HG03097 (cell line): ENCODE measurements around the gene CASTOR2.
"Not testable (repeated sequence)": the region's sequence is repeated elsewhere in the genome, so short reads cannot be mapped to it uniquely, and the experiment has no call there.

Experiments used
- ATAC-seq: cut with Tn5 transposase; IDR thresholded peaks from one replicate; pipeline ENCODE4 v1.9.1; 2021; ENCODE audit not compliant: unreplicated experiment, low FRiP score

The CASTOR2 gene

DNA sequence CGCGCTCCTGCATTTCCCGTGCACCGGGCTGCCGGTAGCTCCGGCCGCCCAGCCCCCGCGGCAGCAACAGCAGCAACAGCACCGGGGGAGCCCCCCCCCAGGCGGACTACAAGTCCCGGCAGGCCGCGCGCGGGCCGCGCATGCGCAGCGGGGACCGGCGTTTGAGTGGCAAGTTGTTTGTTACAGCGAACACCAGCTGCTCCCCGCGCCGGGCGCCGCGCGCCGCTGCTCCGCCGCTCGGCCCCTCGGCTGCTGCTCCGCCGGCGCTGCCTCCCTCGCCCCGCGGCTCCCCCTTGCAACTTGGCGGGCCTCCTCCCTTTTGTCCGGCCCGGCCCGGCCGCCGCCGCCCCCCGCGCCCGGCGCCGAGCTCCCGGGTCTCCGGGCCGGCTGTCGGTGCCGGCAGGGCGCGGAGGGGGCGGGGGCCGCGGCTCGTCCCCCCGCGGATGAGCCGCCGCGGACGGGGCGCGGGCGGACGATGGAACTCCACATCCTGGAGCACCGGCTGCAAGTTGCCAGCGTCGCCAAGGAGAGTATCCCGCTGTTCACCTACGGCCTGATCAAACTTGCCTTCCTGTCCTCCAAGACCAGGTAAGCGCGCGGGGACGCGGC, at the start of gene CASTOR2:
Gene CASTOR2 (plus strand): TSS at position 195 of the 609 bp plus-strand sequence. CDS start 281 bp downstream, at position 476.
- peak; percentile 89 for ATAC-seq

DNA sequence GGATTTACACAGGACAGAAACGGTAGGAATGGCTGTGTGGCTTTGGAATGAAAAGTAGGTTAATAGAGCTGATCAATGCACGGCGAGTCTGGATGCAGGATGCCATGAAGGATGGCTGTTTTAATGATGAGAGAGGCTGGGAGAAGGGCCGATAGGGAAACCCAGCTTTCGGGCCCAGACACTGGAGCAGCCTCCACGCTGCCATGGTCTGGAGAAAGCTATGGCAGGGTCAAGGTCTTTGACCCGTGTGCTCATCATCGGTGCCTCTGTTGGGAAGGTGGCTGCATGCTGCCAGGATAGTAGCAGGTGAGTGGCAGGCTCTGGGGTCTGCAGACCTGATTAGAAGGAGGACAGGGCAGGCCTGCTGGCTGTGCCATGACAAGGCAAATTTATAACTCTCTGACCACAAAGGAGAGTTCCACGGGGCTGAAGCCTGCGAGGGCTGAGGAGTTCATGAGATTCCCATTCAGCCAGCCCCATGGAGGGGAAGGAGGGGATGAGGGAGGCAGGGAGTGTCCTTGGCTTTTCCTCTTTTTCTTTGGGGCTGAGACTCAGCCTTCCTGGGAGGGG, 42.1 kb upstream of the CASTOR2 start:
- ATAC-seq, result not testable (repeated sequence)

DNA sequence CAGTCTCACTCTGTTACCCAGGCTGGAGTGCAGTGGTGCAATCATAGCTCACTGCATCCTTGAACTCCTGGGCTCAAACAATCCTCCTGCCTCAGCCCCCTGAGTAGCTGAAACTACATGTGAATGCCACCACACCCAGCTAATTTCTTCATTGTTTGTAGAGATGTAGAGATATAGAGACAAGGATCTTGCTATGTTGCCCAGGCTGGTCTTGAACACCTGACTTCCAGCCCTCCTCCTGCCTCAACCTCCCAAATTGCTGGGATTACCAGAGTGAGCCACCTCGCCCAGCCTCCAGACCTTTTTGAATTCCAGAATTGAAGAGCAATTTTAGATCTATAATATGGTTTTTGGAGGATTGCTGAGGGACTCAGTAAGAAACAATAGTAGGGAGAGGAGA, 40.9 kb upstream of the CASTOR2 start:
- ATAC-seq, result not testable (repeated sequence)

DNA sequence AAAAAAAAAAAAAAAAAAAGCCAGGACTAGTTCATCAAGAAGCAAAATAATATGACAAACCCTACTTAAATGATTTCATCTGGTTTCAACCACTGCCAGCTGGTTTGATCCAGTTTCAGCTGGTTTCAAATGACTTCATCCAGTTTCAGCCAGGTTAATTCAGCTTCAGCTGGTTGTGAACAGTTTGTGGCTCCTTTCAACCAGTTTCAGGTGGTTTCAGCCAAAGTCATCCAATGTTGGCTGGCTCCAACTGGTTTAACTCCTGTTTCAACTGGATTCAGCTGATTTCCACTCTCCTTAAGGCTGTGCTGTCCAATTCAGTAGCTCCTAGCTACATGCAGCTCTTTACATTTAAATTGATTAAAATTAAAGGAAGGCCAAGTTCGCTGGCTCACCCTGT, 37.5 kb upstream of the CASTOR2 start:
- ATAC-seq, result not testable (repeated sequence)

DNA sequence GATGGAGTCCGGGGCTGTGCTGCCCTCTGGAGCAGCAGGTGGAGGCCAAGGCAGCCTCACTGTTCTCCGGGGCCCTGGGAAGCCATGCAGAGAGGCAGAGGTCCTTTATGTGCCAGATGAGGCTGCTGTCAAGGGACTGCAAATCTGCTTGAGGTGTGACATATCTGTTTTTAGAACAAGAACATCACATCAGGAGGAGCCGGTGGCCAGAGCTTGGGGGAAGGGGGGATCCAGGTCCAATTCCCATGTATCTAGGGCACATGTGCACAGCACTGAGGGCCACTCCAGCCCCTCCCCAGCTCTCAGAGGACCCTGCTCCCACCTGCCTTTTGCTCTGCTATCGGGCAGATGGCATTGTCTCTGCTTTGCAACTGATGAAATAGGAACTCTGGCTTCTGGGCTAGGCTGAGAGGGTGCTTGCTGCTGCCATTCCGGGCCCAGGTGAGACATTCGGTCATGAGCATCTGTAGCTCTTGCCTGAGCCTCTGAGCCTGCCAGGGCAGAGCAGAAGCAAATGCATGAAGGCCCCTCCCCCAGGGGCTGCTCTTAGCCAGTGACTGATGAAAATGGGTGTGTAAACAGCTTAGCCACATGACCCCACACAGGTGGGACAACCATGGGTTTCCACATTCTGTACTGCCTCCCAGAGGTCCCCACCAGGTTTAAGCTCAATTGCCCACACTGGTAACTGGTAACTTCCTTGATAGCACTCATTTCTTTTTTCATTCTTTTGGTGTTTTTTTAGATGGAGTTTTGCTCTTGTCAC, 32.8 kb upstream of the CASTOR2 start:
- ATAC-seq, result not testable (repeated sequence)

DNA sequence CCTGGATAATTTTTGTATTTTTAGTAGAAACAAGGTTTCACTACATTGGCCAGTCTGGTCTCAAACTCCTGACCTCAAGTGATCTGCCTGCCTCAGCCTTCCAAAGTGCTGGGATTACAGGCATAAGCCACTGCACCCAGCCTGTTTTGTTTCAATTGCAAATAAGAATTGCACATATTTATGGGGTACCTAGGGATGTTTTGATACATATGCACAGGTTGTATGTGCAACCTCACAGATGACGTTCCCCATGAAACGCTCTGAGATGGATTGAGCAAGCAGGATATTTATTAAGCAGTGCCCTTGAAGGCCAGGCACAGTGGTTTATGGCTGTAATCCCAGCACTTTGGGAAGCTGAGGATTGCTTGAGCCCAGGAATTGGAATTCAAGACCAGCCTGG, 25.1 kb upstream of the CASTOR2 start:
- ATAC-seq, result not testable (repeated sequence)

DNA sequence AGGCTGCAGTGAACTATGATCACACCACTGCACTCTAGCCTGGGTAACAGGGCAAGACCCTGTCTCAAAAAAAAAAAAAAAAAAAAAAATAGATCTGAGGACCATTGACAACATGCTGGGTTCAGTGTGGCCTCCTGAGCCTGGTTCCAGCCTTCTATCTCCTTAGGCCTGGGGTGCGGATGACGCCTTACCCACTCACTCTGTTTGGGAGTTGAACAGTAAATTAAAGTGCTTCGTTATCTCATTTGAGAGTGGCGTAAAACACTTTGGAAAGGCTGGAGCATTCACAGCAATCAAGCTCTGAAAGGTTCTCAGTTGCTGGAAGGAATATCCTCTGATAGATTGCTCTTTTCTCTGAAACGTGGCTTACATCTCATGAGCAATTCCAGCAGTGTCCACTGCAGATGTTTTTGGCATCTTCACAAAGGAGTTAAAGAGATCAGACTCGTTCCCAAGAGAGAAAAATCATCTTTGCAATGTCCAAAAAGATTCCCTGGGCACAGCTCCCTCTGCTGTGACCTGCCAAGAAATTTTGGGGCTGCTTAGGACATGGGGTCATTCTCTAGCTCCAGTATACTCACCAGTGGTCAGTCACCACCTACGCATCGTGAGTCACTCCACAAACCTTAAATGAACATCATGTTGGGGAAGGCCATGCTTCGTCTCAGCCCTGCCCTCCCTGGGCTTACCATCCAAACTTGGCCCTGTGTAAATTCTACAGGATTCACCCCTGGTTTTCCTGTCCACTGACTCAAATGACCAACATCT, 23.0 kb upstream of the CASTOR2 start:
- not testable (repeated sequence) for ATAC-seq

DNA sequence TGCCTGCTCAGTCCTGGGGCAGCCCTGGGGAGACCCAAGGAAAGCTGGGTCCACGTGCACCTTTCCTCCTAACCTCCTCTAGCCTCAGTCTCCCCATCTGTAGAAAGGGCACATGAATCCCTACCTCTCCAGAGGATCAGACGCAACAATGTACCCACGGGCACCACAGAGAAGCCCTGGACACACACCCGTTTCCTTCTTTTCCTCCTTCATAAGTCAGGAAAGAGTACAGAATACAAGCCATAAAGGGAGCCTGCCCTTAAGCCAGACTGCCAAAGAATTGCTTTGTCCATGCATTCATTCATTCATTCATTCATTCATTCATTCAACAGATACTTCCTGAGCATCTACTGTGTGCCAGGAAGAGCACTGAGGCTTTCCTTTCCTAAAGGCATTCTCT, 20.6 kb upstream of the CASTOR2 start:
- not testable (repeated sequence) for ATAC-seq

DNA sequence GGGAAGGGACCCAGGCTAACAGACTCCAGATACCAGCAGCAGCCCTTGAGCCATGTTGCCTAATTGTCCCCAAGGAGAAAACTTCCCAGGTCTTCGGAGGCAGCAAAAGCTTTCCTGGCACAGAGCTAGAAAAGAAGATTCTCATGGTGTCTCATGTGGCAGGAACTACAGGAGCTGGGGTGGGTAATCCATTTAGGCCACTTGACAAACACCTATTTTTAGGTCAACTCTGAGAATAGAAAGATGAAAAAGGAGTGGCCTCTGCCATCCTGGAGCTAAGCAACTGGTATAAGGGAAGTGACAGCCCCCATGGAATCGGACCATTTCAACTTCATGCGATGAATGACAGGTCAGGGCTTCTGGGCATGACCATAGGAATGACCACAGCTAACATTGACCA, 16.8 kb upstream of the CASTOR2 start:
- not testable (repeated sequence) for ATAC-seq

DNA sequence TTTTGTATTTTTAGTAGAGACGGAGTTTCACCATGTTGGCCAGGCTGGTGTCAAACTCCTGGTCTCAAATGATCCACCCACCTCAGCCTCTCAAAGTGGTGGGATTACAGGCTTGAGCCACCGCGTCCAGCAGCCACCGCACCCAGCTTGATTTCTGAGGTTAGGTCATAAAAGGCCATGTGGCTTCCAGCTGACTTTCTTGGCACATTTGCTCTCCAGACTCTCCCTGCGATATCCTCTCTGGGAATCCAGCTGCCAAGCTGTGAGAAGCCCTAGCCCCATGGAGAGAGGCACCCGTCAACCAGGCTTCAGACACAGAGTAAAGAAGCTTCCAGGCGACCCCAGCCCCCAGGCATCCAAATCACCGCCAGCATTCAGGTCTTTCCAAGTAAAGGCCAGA, 10.7 kb upstream of the CASTOR2 start:
- not testable (repeated sequence) for ATAC-seq

DNA sequence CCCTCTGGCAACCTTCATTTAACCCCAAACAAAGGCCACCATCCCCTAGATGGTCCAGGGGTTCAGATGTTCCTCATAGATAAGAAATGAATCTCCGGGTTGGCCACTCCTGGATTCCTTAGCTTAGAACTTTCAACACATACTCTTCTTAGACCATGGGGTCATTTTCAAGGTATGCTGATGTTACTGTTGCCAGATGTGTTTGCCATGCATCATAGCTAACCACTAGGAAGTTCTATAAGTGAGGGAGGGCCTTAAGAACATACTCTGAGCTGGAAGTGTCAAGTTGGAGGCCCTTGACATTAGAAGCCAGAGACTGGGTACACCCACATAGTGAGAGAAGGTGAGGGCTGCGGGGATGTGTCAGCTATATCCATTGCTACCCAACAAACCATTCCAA, 6.2 kb upstream of the CASTOR2 start:
- ATAC-seq, result not testable (repeated sequence)

DNA sequence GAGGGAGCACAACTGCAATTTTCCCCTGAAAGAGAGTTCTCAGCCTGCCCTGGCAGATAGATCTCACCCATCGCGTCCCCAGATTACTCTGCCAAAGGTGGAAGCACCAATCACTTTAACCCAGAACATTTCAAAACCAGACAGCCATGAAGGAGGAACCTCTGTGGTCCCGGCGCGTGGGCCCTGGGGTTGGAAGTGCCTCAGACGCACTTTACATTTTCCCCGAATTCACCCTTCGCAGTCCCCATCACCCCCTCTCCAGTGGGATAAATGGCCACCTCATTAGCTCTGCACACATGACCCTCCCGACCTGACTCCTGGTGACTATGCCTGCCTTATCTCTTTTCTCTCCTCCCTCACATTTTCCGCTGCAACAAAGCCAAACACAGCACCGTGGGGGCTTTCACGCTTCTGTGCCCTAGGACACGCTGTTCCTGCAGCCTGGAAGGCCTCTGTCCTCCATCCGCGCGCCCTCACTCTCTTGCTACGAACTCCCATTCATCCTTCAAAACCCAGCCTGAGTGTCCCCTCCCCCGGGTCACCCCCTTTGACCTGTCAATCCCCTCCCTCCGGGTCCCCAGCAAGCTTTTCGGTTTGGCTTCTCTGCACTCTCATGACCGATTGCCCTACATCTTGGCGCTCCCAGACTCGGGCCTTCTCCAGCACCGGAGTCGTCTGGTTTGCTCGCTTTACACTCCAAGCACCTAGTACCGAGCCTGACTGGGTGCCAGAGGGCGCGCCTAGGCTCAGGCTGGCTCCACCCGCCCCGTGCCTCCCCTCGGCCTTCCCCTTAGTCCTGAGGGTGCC, 598 bp upstream of the CASTOR2 start:
- ATAC-seq, result not testable (repeated sequence)

DNA sequence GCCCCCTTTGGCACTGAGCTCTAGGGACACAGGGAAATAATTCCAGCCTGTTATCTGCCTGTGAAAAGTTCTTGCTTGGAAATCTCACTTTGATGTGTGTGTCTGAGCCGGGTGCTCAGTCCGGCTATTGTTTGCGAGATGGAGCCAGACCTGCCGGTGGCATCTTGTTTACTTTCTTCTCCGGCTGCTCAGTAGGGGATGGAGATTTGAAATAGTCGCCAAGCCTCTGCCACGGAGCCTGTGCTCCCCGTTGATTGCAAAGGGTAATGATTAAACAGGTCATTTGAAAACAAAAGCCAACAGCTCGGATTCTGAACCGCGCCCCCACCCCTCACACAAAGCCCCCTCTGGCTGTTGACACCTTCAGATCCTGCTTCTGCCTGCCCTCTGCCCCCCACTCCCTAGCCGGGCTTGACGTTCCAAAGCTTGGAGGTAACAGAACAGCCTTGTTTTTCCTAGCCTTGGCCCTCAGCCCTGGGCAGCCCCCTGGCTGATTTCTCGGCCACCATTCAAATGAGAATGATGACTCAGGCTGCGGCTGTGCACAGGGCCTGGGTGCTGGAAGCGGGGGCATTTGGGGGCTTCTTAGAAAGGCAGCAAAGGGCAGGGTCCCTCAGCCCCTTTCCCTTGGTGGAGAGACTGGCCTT, 1.8 kb downstream of the CASTOR2 start:
- ATAC-seq, result not testable (repeated sequence)

DNA sequence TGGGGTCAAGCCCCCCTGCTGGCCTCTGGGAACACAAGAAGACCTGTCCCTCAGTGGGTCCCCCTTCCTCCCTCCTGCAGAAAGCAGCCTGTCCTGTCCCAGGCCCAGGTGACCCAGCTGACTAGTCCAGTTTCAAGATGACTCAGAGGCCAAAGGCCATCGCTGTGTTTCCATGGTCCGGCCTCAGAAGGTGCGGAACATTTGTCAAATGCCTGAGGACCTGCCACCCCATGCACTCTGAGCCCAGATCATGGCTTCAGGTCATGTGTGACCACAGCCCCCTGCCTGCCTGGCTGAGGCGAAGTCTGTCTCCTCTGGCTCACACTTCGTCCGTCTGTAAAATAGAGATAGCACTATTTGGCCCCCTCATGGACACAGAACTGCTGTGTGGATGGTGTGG, 2.4 kb downstream of the CASTOR2 start:
- not testable (repeated sequence) for ATAC-seq

DNA sequence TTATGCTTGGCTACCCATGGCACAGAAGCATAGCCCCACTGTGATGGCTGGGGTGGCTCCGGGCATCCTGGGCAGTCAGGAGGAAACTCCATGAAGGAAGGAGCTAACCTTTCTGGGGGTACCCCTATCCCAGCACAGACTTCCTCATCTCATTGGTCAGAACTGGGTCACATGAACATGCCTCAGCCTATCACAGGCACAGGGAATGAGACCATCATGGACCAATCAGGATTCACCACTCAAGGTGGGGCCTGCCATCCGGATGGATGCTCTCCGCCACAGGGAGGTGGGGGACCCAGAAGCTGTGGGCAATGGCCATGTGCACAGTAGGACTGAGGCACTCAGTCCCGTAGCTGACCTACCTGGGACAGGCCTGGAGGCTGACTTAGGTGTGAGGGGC, 6.9 kb downstream of the CASTOR2 start:
- ATAC-seq, result not testable (repeated sequence)

DNA sequence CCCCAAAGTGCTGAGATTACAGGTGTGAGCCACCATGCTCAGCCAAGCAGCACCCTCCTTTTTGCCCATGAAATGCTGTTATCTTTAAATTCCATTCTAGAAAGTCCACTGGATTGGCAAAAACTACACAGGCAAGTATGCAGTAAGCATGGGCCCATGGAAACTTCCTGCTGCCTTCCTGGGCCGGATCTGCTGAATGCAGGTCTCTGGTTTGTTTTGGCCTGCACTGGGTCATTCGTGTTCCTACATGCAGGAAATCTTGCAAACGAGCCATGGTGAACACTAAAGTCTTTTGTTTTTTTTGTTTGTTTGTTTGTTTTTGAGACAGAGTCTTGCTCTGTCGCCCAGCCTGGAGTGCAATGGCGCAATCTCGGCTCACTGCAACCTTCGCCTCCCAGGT, 7.9 kb downstream of the CASTOR2 start:
- not testable (repeated sequence) for ATAC-seq

DNA sequence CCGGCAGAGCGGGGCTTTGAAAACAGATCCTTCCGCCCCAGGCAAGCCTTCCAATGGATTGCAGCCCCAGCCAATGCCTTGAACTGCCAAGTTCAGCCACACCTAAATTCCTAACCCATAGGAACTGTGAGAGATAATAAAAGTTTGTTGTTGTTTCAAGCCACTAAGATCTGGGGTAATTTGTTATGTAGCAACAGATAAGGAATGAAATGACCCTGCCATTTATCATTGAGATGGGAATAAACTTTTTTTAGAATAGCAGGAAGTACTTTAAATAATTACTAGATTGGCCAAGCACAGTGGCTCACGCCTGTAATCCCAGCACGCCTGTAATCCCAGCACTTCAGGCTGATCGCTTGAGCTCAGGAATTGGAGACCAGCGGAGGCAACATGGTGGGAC, 11.5 kb downstream of the CASTOR2 start:
- ATAC-seq, result not testable (repeated sequence)

DNA sequence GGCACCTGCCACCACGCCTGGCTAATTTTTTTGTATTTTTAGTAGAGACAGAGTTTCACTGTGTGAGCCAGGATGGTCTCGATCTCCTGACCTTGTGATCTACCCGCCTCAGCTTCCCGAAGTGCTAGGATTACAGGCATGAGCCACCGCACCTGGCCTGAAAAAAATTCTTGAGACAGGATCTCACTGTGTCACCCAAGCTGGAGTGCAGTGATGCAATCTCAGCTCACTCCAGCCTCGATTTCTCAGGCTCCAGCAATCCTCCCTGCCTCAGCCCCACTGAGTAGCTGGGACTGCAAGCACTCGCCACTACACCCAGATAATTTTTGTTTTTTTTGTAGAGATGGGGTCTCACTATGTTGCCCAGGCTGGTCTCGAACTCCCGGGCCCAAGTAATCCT, 13.0 kb downstream of the CASTOR2 start:
- not testable (repeated sequence) for ATAC-seq

DNA sequence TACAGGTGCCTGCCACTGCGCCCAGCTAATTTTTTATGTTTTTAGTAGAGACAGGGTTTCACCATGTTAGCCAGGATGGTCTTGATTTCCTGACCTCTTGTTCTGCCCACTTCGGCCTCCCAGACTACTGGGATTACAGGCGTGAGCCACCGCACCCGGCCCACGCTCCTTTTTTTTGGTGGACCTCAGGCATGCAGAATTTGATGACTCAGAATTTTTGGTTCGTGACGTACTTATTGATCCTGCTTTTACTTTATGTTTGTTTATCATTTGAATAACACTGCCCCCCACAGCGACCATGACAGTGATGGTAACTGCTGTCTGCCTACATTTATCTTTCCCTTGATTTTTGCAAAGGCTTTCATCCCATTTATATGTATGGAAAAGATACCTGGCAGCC, 23.9 kb downstream of the CASTOR2 start:
- not testable (repeated sequence) for ATAC-seq

DNA sequence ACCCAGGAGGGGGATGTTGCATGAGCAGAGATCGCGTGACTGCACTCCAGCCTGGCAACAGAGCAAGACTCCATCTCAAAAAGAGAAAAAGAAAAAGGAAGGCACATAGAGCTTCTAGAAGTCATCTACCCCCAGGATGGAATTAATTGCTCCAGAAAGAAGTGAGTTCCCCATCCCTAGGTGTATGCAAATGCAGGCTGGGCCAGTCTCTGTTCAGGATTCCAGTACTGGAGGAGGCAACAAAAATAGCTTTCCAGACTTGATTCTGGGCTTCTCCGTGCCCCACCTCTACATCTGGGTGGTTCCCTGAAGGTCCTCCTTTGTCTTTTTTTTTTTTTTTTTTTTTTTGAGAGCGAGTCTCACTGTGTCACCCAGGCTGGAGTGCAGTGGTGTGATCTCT, 28.6 kb downstream of the CASTOR2 start:
- ATAC-seq, result no peak
